C4-2B (cell line): ENCODE data around the gene ME3.

ENCODE experiments used
- ZFX ChIP-seq: fragments of 450-650 bp; IDR thresholded peaks from 2 replicates; pipeline ENCODE4 v1.6.1; 2017
- TF ChIP-seq, protein P1 (sequence below): fragments of 450-650 bp; conservative IDR thresholded peaks from 2 replicates; pipeline ENCODE4 v1.5.1; 2017; ENCODE audit warnings: mild to moderate bottlenecking

DNA sequence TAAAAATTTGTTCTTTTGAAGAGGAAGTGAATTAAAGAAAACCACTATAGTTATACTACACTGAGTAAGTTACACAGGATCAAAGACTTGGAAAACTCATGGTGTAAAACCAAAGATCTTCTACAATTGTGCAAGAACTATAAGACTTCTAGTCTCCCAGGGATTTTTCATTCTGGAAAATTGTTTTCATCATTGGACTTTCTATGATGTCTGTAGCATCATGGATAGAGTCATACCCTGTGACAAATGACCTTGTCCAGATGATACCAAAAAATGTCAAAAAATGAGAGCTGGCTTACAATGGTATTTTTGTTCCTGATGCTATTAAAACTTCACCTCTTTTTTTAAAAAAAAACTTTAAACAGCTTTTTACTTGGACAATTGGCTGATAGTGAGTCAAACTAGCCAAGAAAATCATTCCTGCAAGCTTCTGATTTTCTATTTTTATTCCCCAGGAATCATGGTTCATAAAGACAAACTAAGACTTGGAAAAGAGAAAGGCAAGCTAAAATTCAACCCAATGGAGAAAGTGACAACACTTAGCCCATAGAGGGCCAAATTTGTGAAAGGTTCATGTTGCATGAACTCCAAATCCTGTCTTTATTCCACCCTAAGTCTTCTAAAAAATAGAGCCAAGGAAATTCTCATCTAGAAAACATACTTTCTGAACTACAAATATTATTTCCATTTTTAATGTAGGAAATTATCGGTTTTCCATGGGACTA, 30.7 kb downstream of the ME3 start:
- TF ChIP-seq, protein P1, sequence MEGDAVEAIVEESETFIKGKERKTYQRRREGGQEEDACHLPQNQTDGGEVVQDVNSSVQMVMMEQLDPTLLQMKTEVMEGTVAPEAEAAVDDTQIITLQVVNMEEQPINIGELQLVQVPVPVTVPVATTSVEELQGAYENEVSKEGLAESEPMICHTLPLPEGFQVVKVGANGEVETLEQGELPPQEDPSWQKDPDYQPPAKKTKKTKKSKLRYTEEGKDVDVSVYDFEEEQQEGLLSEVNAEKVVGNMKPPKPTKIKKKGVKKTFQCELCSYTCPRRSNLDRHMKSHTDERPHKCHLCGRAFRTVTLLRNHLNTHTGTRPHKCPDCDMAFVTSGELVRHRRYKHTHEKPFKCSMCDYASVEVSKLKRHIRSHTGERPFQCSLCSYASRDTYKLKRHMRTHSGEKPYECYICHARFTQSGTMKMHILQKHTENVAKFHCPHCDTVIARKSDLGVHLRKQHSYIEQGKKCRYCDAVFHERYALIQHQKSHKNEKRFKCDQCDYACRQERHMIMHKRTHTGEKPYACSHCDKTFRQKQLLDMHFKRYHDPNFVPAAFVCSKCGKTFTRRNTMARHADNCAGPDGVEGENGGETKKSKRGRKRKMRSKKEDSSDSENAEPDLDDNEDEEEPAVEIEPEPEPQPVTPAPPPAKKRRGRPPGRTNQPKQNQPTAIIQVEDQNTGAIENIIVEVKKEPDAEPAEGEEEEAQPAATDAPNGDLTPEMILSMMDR, result no peak
- no peak for TF ChIP-seq ZFX
